Thymus (tissue), 11 donors: ENCODE measurements around the gene DUOXA2. TPM values are rescaled to one million over a fixed set of nuclear protein-coding genes. Genes with fewer than 3 reads are reported as not detected.
A peak's percentile ranks its signal among the peaks of the same experiment; 100 is the strongest.

Experiments
- DNase-seq, 9 donors: peaks; one replicate each; pipeline ENCODE4 v3.0.0-alpha.2; 2013; ENCODE audit warnings: low spot score in 9 of 9, low read depth in 6 of 9, missing footprints in 1 of 9
- H3K27ac ChIP-seq, 2 donors: one replicate each; pipeline ENCODE4 v1.5.1; 2013; ENCODE audit warnings: control low read depth in 1 of 2, low read depth in 1 of 2, low read length in 1 of 2, mild to moderate bottlenecking in 1 of 2, moderate library complexity in 1 of 2
- H3K27me3 ChIP-seq, 2 donors: one replicate each; pipeline ENCODE4 v1.5.1; 2013; ENCODE audit warnings: low read length in 1 of 2; ENCODE audit not compliant: control insufficient read depth in 2 of 2, insufficient read depth in 1 of 2
- H3K36me3 ChIP-seq, 2 donors: one replicate each; pipeline ENCODE4 v1.5.1; 2013; ENCODE audit warnings: low read length in 1 of 2, mild to moderate bottlenecking in 1 of 2, moderate library complexity in 1 of 2; ENCODE audit not compliant: control insufficient read depth in 2 of 2, insufficient read depth in 2 of 2
- H3K4me1 ChIP-seq, 2 donors: one replicate each; pipeline ENCODE4 v1.5.1; 2013; ENCODE audit warnings: low read length in 2 of 2; ENCODE audit not compliant: control insufficient read depth in 2 of 2, insufficient read depth in 2 of 2
- H3K4me3 ChIP-seq, 2 donors: one replicate each; pipeline ENCODE4 v1.5.1; 2013; ENCODE audit warnings: low read length in 2 of 2, control low read depth in 1 of 2, mild to moderate bottlenecking in 1 of 2
- H3K9me3 ChIP-seq, 2 donors: one replicate each; pipeline ENCODE4 v1.5.1; 2013; ENCODE audit warnings: low read length in 1 of 2, mild to moderate bottlenecking in 1 of 2; ENCODE audit not compliant: control insufficient read depth in 2 of 2, insufficient read depth in 1 of 2
- WGBS: extraction: QIAGEN DNeasy Blood & Tissue Kit; methylation state at CpG from one replicate; pipeline ENCODE4 v1.1.7; 2013; 5-methylcytosine and 5-hydroxymethylcytosine counted together
- polyA plus RNA-seq: library from polyadenylated mRNA; stranded (reverse); fragments of 200-250 nt; gene quantifications from one replicate; pipeline ENCODE4 v1.2.3, GENCODE V29; 2013
- total RNA-seq: library from RNA; stranded (reverse); fragments of 120-200 nt; gene quantifications from one replicate; pipeline ENCODE4 v1.2.4, GENCODE V29; 2013
- donor health status: healthy.

DUOXA2 gene
- total and polyA plus RNA-seq, 2 donors, result 0.05 to 0.23 TPM

GRCh38 chr15:45147606-45148005 is 33.5 kb downstream of the DUOXA2 start:
- H3K36me3 ChIP-seq, result peaks cover 0 to 12% of the 10 kb centered on the region in 2 donors
- no peak for DNase-seq

GRCh38 chr15:45148076-45149059 is 34.2 kb downstream of the DUOXA2 start:
- H3K4me3 ChIP-seq, result no peak overlapping the region
- H3K27me3 ChIP-seq, result peaks cover 0 to 7% of the 10 kb centered on the region in 2 donors
- H3K27ac ChIP-seq, result no peak overlapping the region
- DNase-seq, result no peak
- no peaks in the 10 kb centered on the region for H3K9me3 ChIP-seq
- WGBS, result 90% methylated on average over 12 of the region's 12 CpGs
- H3K4me1 ChIP-seq, result no peaks in the 10 kb centered on the region
- H3K36me3 ChIP-seq, result peaks cover 0 to 12% of the 10 kb centered on the region in 2 donors

More at GRCh38 chr15:45147606-45148005, 33.5 kb downstream of the DUOXA2 start:
- no peaks in the 10 kb centered on the region for H3K9me3 ChIP-seq
- H3K4me3 ChIP-seq, result no peak overlapping the region
- H3K27me3 ChIP-seq, result peaks cover 0 to 9% of the 10 kb centered on the region in 2 donors
- no peaks in the 10 kb centered on the region for H3K4me1 ChIP-seq
- no peak overlapping the region for H3K27ac ChIP-seq
- WGBS, result 97% methylated on average over 7 of the region's 7 CpGs

- Histone ChIP-seq H3K9me3 (no peaks in the 10 kb centered on the region), H3K27me3 (peaks cover 0 to 5% of the 10 kb centered on the region in 2 donors), H3K4me3 (no peak overlapping the region), H3K27ac (no peak overlapping the region), H3K4me1 (no peaks in the 10 kb centered on the region), H3K36me3 (peaks cover 0 to 12% of the 10 kb centered on the region in 2 donors)
- DNase-seq, result no peak
- WGBS, result 88% methylated on average over 1 of the region's 1 CpG
Observed at GRCh38 chr15:45149060-45149459, 34.9 kb downstream of the DUOXA2 start.

GRCh38 chr15:45150481-45150880 is 36.4 kb downstream of the DUOXA2 start:
- Histone ChIP-seq H3K36me3 (peaks cover 0 to 12% of the 10 kb centered on the region in 2 donors), H3K27ac (no peak overlapping the region), H3K27me3 (no peaks in the 10 kb centered on the region), H3K9me3 (no peaks in the 10 kb centered on the region), H3K4me1 (no peaks in the 10 kb centered on the region), H3K4me3 (no peak overlapping the region)
- WGBS, result 97% methylated on average over 6 of the region's 6 CpGs
- no peak for DNase-seq

- H3K9me3 ChIP-seq, result no peaks in the 10 kb centered on the region
- no peaks in the 10 kb centered on the region for H3K4me1 ChIP-seq
- peaks cover 0 to 12% of the 10 kb centered on the region in 2 donors for H3K36me3 ChIP-seq
- H3K27me3 ChIP-seq, result no peaks in the 10 kb centered on the region
- H3K4me3 ChIP-seq, result no peak overlapping the region
- WGBS, result 98% methylated on average over 6 of the region's 6 CpGs
- DNase-seq, result no peak
- no peak overlapping the region for H3K27ac ChIP-seq
Observed at GRCh38 chr15:45150997-45151396, 36.9 kb downstream of the DUOXA2 start.

- 98% methylated on average over 36 of the region's 36 CpGs for WGBS
- H3K4me3 ChIP-seq, result no peak overlapping the region
- no peak overlapping the region for H3K27ac ChIP-seq
- H3K27me3 ChIP-seq, result no peaks in the 10 kb centered on the region
- peaks cover 0 to 12% of the 10 kb centered on the region in 2 donors for H3K36me3 ChIP-seq
- no peaks in the 10 kb centered on the region for H3K4me1 ChIP-seq
- DNase-seq, result no peak
- H3K9me3 ChIP-seq, result no peaks in the 10 kb centered on the region
Observed at GRCh38 chr15:45151998-45152828, 38.1 kb downstream of the DUOXA2 start.

GRCh38 chr15:45155739-45156138 is 41.6 kb downstream of the DUOXA2 start:
- Histone ChIP-seq H3K27me3 (no peaks in the 10 kb centered on the region), H3K9me3 (no peaks in the 10 kb centered on the region), H3K36me3 (peaks cover 0 to 12% of the 10 kb centered on the region in 2 donors), H3K27ac (no peak overlapping the region), H3K4me3 (no peak overlapping the region), H3K4me1 (no peaks in the 10 kb centered on the region)
- 96% methylated on average over 8 of the region's 8 CpGs for WGBS
- DNase-seq, result no peak

GRCh38 chr15:45156744-45157455 is 42.8 kb downstream of the DUOXA2 start:
- peaks cover 0 to 7% of the 10 kb centered on the region in 2 donors for H3K36me3 ChIP-seq
- WGBS, result 94% methylated on average over 7 of the region's 7 CpGs
- no peak overlapping the region for H3K4me3 ChIP-seq
- H3K27me3 ChIP-seq, result no peaks in the 10 kb centered on the region
- no peak for DNase-seq
- peak overlapping the region in 1 of 2 donors; percentile 36 for H3K27ac ChIP-seq
- no peaks in the 10 kb centered on the region for H3K9me3 ChIP-seq
- H3K4me1 ChIP-seq, result no peaks in the 10 kb centered on the region
